OCI-LY1 (cell line): Measurements from ENCODE around the gene UST.
"Not testable (repeated sequence)": the region's sequence is repeated elsewhere in the genome, so short reads cannot be mapped to it uniquely, and the experiment has no call there.

Experiments used
- EZH2 ChIP-seq: fragments of 200-600 bp; sonication (generic), shearing (Covaris generic); IDR thresholded peaks from 2 replicates; pipeline ENCODE4 v1.8.0; 2017; ENCODE audit warnings: borderline replicate concordance, mixed run types, mild to moderate bottlenecking, antibody characterized with exemption, low read length, moderate library complexity, mixed read lengths
- TF ChIP-seq, protein P1 (sequence below): fragments of 200-600 bp; sonication (generic), shearing (Covaris generic); IDR thresholded peaks from 2 replicates; pipeline ENCODE4 v1.5.1; 2017; ENCODE audit warnings: mild to moderate bottlenecking, antibody characterized with exemption, low read length, moderate library complexity, mixed read lengths

DNA sequence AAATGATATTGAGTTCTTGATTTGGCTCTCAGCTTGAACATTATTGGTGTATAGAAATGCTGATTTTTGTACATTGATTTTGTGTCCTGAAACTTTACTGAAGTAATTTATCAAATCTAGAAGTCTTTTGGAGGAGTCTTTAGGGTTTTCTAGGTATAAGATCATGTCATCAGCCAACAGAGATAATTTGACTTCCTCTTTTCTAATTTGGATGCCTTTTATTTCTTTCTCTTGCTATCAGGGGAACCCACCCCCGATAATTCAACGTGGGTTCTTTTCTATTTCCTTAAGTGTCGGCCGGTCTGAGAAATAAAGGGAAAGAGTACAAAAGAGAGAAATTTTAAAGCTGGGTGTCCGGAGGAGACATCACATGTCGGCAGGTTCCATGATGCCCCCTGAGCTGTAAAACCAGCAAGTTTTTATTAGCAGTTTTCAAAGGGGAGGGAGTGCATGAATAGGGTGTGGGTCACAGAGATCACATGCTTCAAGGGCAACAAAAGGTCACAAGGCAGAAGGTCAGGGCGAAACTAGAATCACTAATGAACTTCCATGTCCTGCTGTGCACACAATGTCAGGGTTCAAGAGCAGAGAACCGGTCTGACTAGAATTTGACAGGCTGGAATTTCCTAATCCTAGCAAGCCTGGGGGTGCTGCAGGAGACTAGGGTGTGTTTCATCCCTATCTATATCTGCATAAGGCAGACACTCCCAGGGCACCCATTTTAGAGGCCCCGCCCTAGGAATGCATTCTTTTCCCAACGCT, 17.6 kb downstream of the UST start:
- not testable (repeated sequence) for TF ChIP-seq EZH2
- TF ChIP-seq, protein P1, sequence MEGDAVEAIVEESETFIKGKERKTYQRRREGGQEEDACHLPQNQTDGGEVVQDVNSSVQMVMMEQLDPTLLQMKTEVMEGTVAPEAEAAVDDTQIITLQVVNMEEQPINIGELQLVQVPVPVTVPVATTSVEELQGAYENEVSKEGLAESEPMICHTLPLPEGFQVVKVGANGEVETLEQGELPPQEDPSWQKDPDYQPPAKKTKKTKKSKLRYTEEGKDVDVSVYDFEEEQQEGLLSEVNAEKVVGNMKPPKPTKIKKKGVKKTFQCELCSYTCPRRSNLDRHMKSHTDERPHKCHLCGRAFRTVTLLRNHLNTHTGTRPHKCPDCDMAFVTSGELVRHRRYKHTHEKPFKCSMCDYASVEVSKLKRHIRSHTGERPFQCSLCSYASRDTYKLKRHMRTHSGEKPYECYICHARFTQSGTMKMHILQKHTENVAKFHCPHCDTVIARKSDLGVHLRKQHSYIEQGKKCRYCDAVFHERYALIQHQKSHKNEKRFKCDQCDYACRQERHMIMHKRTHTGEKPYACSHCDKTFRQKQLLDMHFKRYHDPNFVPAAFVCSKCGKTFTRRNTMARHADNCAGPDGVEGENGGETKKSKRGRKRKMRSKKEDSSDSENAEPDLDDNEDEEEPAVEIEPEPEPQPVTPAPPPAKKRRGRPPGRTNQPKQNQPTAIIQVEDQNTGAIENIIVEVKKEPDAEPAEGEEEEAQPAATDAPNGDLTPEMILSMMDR = not testable (repeated sequence)
